GM12878 (cell line): ENCODE results near the gene PRRC2B. TPM values are rescaled to one million over a fixed set of nuclear protein-coding genes. Genes with fewer than 3 reads are reported as not detected.

Experiments used
- ATAC-seq: fragments of 200-7000 bp; cut with Tn5 transposase; 3 replicates; pipeline ENCODE4 v1.9.1; 2020; ENCODE audit warnings: mild to moderate bottlenecking, moderate library complexity
- BruUV-seq: library from RNA; stranded (reverse); fragments of 400-500 nt; replicated peaks from 2 replicates; lab custom pipeline; 2021; lab: Mats Ljungman, UMichigan
- CTCF ChIA-PET: fragments of 300-600 bp; sonication (Branson Sonifier 250); formaldehyde crosslinking; extraction: SDS; loops from one replicate; lab custom pipeline; 2021; ENCODE audit warnings: inconsistent platforms; lab: Yijun Ruan, JAX
- POLR2A ChIA-PET: fragments of 350-600 bp; formaldehyde crosslinking; extraction: SDS; loops from one replicate; lab custom pipeline; 2021; ENCODE audit warnings: inconsistent platforms; lab: Charles Lee
- RAD21 ChIA-PET: fragments of 300-600 bp; sonication (Branson Sonifier 250); formaldehyde crosslinking; loops from one replicate; lab custom pipeline; 2023; ENCODE audit warnings: antibody characterized with exemption; ENCODE audit not compliant: unreplicated experiment; lab: Charles Lee
- SMC1A ChIA-PET: fragments of 300-600 bp; sonication (Branson Sonifier 250); formaldehyde crosslinking; loops from one replicate; lab custom pipeline; 2023; ENCODE audit not compliant: unreplicated experiment, uncharacterized antibody; lab: Charles Lee
- DNase-seq: peaks from one replicate; pipeline ENCODE4 v3.0.0-alpha.2; 2011; ENCODE audit warnings: low read depth, low spot score
- FAIRE-seq: peaks from 3 replicates; lab custom pipeline; 2011; peaks lifted over from hg19 to GRCh38; lab: Jason Lieb, UNC
- H2AFZ ChIP-seq: 2 replicates; pipeline ENCODE4 v1.6.0; 2011; ENCODE audit warnings: low read depth, low read length, control low read depth; ENCODE audit not compliant: control insufficient read depth
- H3K27ac ChIP-seq: 2 replicates; pipeline ENCODE4 v1.5.1; 2011; ENCODE audit warnings: control low read depth; ENCODE audit not compliant: control insufficient read depth, insufficient read depth
- H3K27me3 ChIP-seq, 2 experiments: replicated peaks in 1 of 2; 2 replicates each; pipeline versions ENCODE4 v1.6.0 to v1.6.1; 2011; ENCODE audit warnings: low read length in 1 of 2; ENCODE audit not compliant: control insufficient read depth in 2 of 2, insufficient read depth in 2 of 2
- H3K36me3 ChIP-seq, 2 experiments: 2 replicates each; pipeline ENCODE4 v1.5.1; 2011; ENCODE audit warnings: low read length in 1 of 2; ENCODE audit not compliant: control insufficient read depth in 2 of 2, insufficient read depth in 2 of 2
- H3K4me1 ChIP-seq: 2 replicates; pipeline ENCODE4 v1.6.1; 2011; ENCODE audit warnings: mild to moderate bottlenecking, low read length, moderate library complexity, mixed read lengths; ENCODE audit not compliant: control insufficient read depth, insufficient read depth
- H3K4me2 ChIP-seq: 2 replicates; pipeline ENCODE4 v1.6.0; 2011; ENCODE audit warnings: control low read depth; ENCODE audit not compliant: control insufficient read depth, insufficient read depth
- H3K4me3 ChIP-seq: fragments of 200-600 bp; sonication (generic); 2 replicates; pipeline ENCODE4 v1.5.1; 2016
- H3K79me2 ChIP-seq: 2 replicates; pipeline ENCODE4 v1.6.0; 2011; ENCODE audit warnings: low read length; ENCODE audit not compliant: control insufficient read depth, insufficient read depth
- H3K9ac ChIP-seq: 2 replicates; pipeline ENCODE4 v1.8.0; 2011; ENCODE audit warnings: low read length, control low read depth, mixed read lengths; ENCODE audit not compliant: control insufficient read depth, insufficient read depth
- H3K9me3 ChIP-seq: replicated peaks from 3 replicates; pipeline ENCODE4 v1.5.1; 2011; ENCODE audit warnings: mild to moderate bottlenecking, low read length; ENCODE audit not compliant: control insufficient read depth, insufficient read depth
- H4K20me1 ChIP-seq: 2 replicates; pipeline ENCODE4 v1.6.0; 2011; ENCODE audit not compliant: control insufficient read depth, insufficient read depth
- BCL11A ChIP-seq: IDR thresholded peaks from 2 replicates; pipeline ENCODE4 v1.6.1; 2011; ENCODE audit warnings: low read depth, low read length
- BHLHE40 ChIP-seq, 2 experiments: fragments of 450-650 bp in 1 of 2; IDR thresholded peaks; 2 replicates each; pipeline ENCODE4 v1.6.1; 2011 to 2017; ENCODE audit warnings: low read depth in 2 of 2, borderline replicate concordance in 1 of 2, improper control_type of control experiment in 1 of 2, low read length in 1 of 2, mild to moderate bottlenecking in 1 of 2
- DPF2 ChIP-seq: fragments of 450-650 bp; IDR thresholded peaks from 2 replicates; pipeline ENCODE4 v1.6.1; 2017; ENCODE audit warnings: mild to moderate bottlenecking
- ETV6 ChIP-seq, 2 experiments: fragments of 450-650 bp in 1 of 2; IDR thresholded peaks in 1 of 2; conservative IDR thresholded peaks in 1 of 2; 2 replicates each; pipeline ENCODE4 v1.6.1; 2014; ENCODE audit warnings: antibody characterized with exemption in 1 of 2, borderline replicate concordance in 1 of 2, low read depth in 1 of 2, mild to moderate bottlenecking in 1 of 2, moderate library complexity in 1 of 2
- GATAD2B ChIP-seq: fragments of 450-650 bp; conservative IDR thresholded peaks from 2 replicates; pipeline ENCODE4 v1.6.1; 2017; ENCODE audit warnings: low read depth, mild to moderate bottlenecking, moderate library complexity
- HSF1 ChIP-seq: fragments of 150-350 bp; IDR thresholded peaks from 2 replicates; pipeline ENCODE4 v1.6.1; 2014; ENCODE audit warnings: mild to moderate bottlenecking, low read depth, low read length
- JUNB ChIP-seq: IDR thresholded peaks from 2 replicates; pipeline ENCODE4 v1.6.1; 2016; ENCODE audit warnings: antibody characterized with exemption, mild to moderate bottlenecking
- MYC ChIP-seq: IDR thresholded peaks from 2 replicates; pipeline ENCODE4 v1.6.1; 2011; ENCODE audit warnings: mild to moderate bottlenecking, low read length, moderate library complexity, inconsistent platforms; ENCODE audit not compliant: insufficient read depth, insufficient replicate concordance, insufficient read length, severe bottlenecking
- NR2C1 ChIP-seq: fragments of 450-650 bp; IDR thresholded peaks from 2 replicates; pipeline ENCODE4 v1.6.1; 2017; ENCODE audit warnings: antibody characterized with exemption, mild to moderate bottlenecking, moderate library complexity
- POLR2A ChIP-seq: IDR thresholded peaks from 2 replicates; pipeline ENCODE4 v1.6.1; 2011; ENCODE audit warnings: low read depth, mild to moderate bottlenecking, low read length
- POLR2AphosphoS2 ChIP-seq: IDR thresholded peaks from 2 replicates; pipeline ENCODE4 v1.6.1; 2011; ENCODE audit warnings: low read depth, mild to moderate bottlenecking, low read length, improper control_type of control experiment, moderate library complexity
- POLR2AphosphoS5 ChIP-seq: IDR thresholded peaks from 2 replicates; pipeline ENCODE4 v1.6.1; 2011; ENCODE audit warnings: mild to moderate bottlenecking, low read length, inconsistent platforms
- RAD51 ChIP-seq: fragments of 450-650 bp; IDR thresholded peaks from 2 replicates; pipeline ENCODE4 v1.6.1; 2016; ENCODE audit warnings: moderate library complexity, mild to moderate bottlenecking, inconsistent platforms
- SIX5 ChIP-seq: IDR thresholded peaks from 2 replicates; pipeline ENCODE4 v1.6.1; 2011; ENCODE audit warnings: mild to moderate bottlenecking, low read depth, low read length, moderate library complexity; ENCODE audit not compliant: severe bottlenecking
- YBX1 ChIP-seq: fragments of 450-650 bp; IDR thresholded peaks from 2 replicates; pipeline ENCODE4 v1.6.1; 2016; ENCODE audit warnings: antibody characterized with exemption
- ZNF622 ChIP-seq: fragments of 450-650 bp; IDR thresholded peaks from 2 replicates; pipeline ENCODE4 v1.6.1; 2017; ENCODE audit warnings: mild to moderate bottlenecking, inconsistent platforms
- WGBS: methylation state at CpG from one replicate; pipeline ENCODE4 v1.1.6; 2016; ENCODE audit warnings: low lambda C conversion rate; ENCODE audit not compliant: insufficient replicate concordance, insufficient coverage; ENCODE audit errors: missing lambda C conversion rate; 5-methylcytosine and 5-hydroxymethylcytosine counted together
- in situ Hi-C: fragments of 300-500 bp; cut with MboI; formaldehyde crosslinking; loops from 9 replicates; pipeline ENCODE4 v1.14.3; 2018; ENCODE audit warnings: mixed read lengths
- intact Hi-C: fragments of 100-400 bp; cut with micrococcal nuclease; formaldehyde crosslinking; loops from one replicate; pipeline ENCODE4 v1.14.2; 2022; ENCODE audit not compliant: unreplicated experiment
- polyA plus RNA-seq, 11 experiments: library from polyadenylated mRNA; depleted of rRNA in 4 of 11; unstranded in 6 of 11; stranded (reverse) in 5 of 11; fragments of >200 nt; fragmentation: Nextera tagmentation in 4 of 11; fragmentation: Illumina TruSeq in 1 of 11; extraction: Ambion mirVana in 4 of 11; extraction: Trizol in 1 of 11; gene quantifications; 1 replicate in 1 of 11; 2 replicates in 10 of 11; pipeline versions ENCODE4 v1.2.1 to v1.2.3, GENCODE V29; 2011 to 2016; ENCODE audit warnings: inconsistent platforms in 2 of 11, missing spikeins in 2 of 11, low read depth in 1 of 11
- total RNA-seq, 4 experiments: library from RNA; depleted of rRNA in 3 of 4; stranded (reverse); fragments of >200 nt in 3 of 4; fragmentation: Illumina TruSeq in 1 of 4; extraction: Trizol in 1 of 4; gene quantifications; 2 replicates each; pipeline versions ENCODE4 v1.2.1 to v1.2.3, GENCODE V29; 2013 to 2021

Gene PRRC2B
- total and polyA plus RNA-seq, 10 of the 15 experiments (the other 5 are each of a cell fraction or from before 2014, with no cell fraction given) = 0.84 to 155 (median 28.7) TPM

- 58% methylated on average over 6 of the region's 6 CpGs for WGBS
- Histone ChIP-seq H3K4me2 (no peak overlapping the region), H3K4me3 (no peak overlapping the region), H4K20me1 (peaks cover 46% of the 10 kb centered on the region), H3K36me3 (peaks cover 5 to 16% of the 10 kb centered on the region in 2 experiments; a peak in 3 of 4 replicates), H3K79me2 (peaks cover 94% of the 10 kb centered on the region), H3K9me3 (no peaks in the 10 kb centered on the region), H3K4me1 (peaks cover 45% of the 10 kb centered on the region), H3K27ac (no peak overlapping the region), H3K27me3 (no peaks in the 10 kb centered on the region), H3K9ac (no peak overlapping the region), H2AFZ (no peak overlapping the region)
- ChIA-PET SMC1A (interaction anchor here (0.9 to 1.1 kb wide), 2 partner anchors 9 to 10 kb away, joined by 3 read pairs; no protein-coding TSS in a partner anchor), POLR2A (interaction anchor here (0.5 to 1.6 kb wide), 4 partner anchors 10 to 149 kb away, joined by 5 to 6 read pairs (median 5); no protein-coding TSS in a partner anchor), CTCF (interaction anchor here (0.7 kb wide), 1 partner anchor 12 kb away, joined by 3 read pairs; no protein-coding TSS in a partner anchor), RAD21 (interaction anchor here (1.2 kb wide), 1 partner anchor 9 kb away, joined by 3 read pairs; no protein-coding TSS in a partner anchor)
- no peak for FAIRE-seq
- no peak for DNase-seq
- ATAC-seq = no peak
- BruUV-seq = no TSS peak
- in situ Hi-C loops (no loop called here), intact Hi-C loops (no loop called here)
- TF ChIP-seq RAD51 = no peak
- 0 out of 2 replicates have a peak, but pooled peaks have one; percentile 7 for TF ChIP-seq POLR2AphosphoS5
Measured at GRCh38 chr9:131405428-131405827, 11.5 kb downstream of the PRRC2B start.

GRCh38 chr9:131405858-131406537 is 12.1 kb downstream of the PRRC2B start:
- ChIA-PET CTCF (interaction anchor here (0.7 to 1.2 kb wide), 2 partner anchors 11 to 33 kb away, joined by 3 read pairs; no protein-coding TSS in a partner anchor), POLR2A (interaction anchor here (0.5 to 1.6 kb wide), 4 partner anchors 10 to 149 kb away, joined by 5 to 6 read pairs (median 5); no protein-coding TSS in a partner anchor), RAD21 (no interaction called here), SMC1A (interaction anchor here (0.7 to 1.1 kb wide), 2 partner anchors 10 to 22 kb away, joined by 3 read pairs; no protein-coding TSS in a partner anchor)
- Histone ChIP-seq H3K79me2 (peaks cover 93% of the 10 kb centered on the region), H4K20me1 (peaks cover 46% of the 10 kb centered on the region), H3K27ac (peak overlapping the region; percentile 18; the same call in 1 of the 2 replicates), H3K36me3 (peaks cover 5 to 16% of the 10 kb centered on the region in 2 experiments; a peak in 3 of 4 replicates), H3K4me3 (no peak overlapping the region), H3K9ac (no peak overlapping the region), H3K4me2 (no peak overlapping the region; the same call in 1 of the 2 replicates), H2AFZ (no peak overlapping the region), H3K27me3 (no peaks in the 10 kb centered on the region), H3K9me3 (no peaks in the 10 kb centered on the region), H3K4me1 (peaks cover 45% of the 10 kb centered on the region)
- ATAC-seq = peak; percentile 23
- no peak for FAIRE-seq
- no TSS peak for BruUV-seq
- WGBS = 79% methylated on average over 9 of the region's 9 CpGs
- in situ Hi-C loops = no loop called here
- intact Hi-C loops = no loop called here
- DNase-seq = no peak
- no peak for TF ChIP-seq BCL11A
- TF ChIP-seq MYC = no peak
- TF ChIP-seq HSF1 = no peak
- no peak for TF ChIP-seq ZNF622
- TF ChIP-seq YBX1 = no peak
- no peak for TF ChIP-seq DPF2
- no peak for TF ChIP-seq BHLHE40 (IDR thresholded peaks at IDR 0.05; ENCODE audit: borderline replicate concordance in 1 of 2, low read depth in 2 of 2, low read length in 1 of 2)
- no peak; the same call in 1 of the 2 replicates for TF ChIP-seq POLR2A
- no peak for TF ChIP-seq GATAD2B
- TF ChIP-seq NR2C1 = no peak
- no peak for TF ChIP-seq SIX5
- TF ChIP-seq POLR2AphosphoS2 = no peak
- no peak for TF ChIP-seq JUNB
- TF ChIP-seq ETV6 (conservative IDR thresholded peaks at IDR 0.05 in 1 of 2, IDR thresholded peaks at IDR 0.05 in 1 of 2; ENCODE audit: borderline replicate concordance in 1 of 2, low read depth in 1 of 2) = no peak
